GM23248 (cell line): ENCODE data around the gene GADD45GIP1. TPM values are rescaled to one million over a fixed set of nuclear protein-coding genes. Genes with fewer than 3 reads are reported as not detected.

Experiments
- DNase-seq: peaks from one replicate; pipeline ENCODE4 v3.0.0-alpha.2; 2015
- H2AFZ ChIP-seq: fragments of 200-600 bp; sonication (generic); 2 replicates; pipeline ENCODE4 v1.6.1; 2016; ENCODE audit warnings: antibody characterized with exemption
- H3F3A ChIP-seq: fragments of 200-600 bp; sonication (generic); 2 replicates; pipeline ENCODE4 v1.6.1; 2016; ENCODE audit warnings: mild to moderate bottlenecking, antibody characterized with exemption, mixed run types; ENCODE audit not compliant: insufficient read depth
- H3K27ac ChIP-seq: fragments of 200-600 bp; sonication (generic); 2 replicates; pipeline ENCODE4 v1.5.1; 2016; ENCODE audit warnings: mild to moderate bottlenecking
- H3K27me3 ChIP-seq: fragments of 200-600 bp; sonication (generic); replicated peaks from 2 replicates; pipeline ENCODE4 v1.6.1; 2016; ENCODE audit warnings: mild to moderate bottlenecking; ENCODE audit not compliant: insufficient read depth
- H3K36me3 ChIP-seq: fragments of 200-600 bp; sonication (generic); 2 replicates; pipeline ENCODE4 v1.6.1; 2016; ENCODE audit warnings: low read depth, mild to moderate bottlenecking
- H3K4me1 ChIP-seq: fragments of 200-600 bp; sonication (generic); 2 replicates; pipeline ENCODE4 v1.6.1; 2016; ENCODE audit warnings: mild to moderate bottlenecking; ENCODE audit not compliant: insufficient read depth
- H3K4me2 ChIP-seq: fragments of 200-600 bp; sonication (generic); one replicate; pipeline ENCODE4 v1.6.1; 2016; ENCODE audit warnings: mild to moderate bottlenecking; ENCODE audit not compliant: unreplicated experiment
- H3K4me3 ChIP-seq: fragments of 200-600 bp; sonication (generic); 2 replicates; pipeline ENCODE4 v1.5.1; 2016; ENCODE audit warnings: mild to moderate bottlenecking
- H3K79me2 ChIP-seq: fragments of 200-600 bp; sonication (generic); 2 replicates; pipeline ENCODE4 v1.6.1; 2016; ENCODE audit warnings: mild to moderate bottlenecking; ENCODE audit not compliant: insufficient read depth
- H3K9ac ChIP-seq: fragments of 200-600 bp; sonication (generic); 2 replicates; pipeline ENCODE4 v1.6.1; 2016; ENCODE audit warnings: mild to moderate bottlenecking
- H3K9me2 ChIP-seq: fragments of 200-600 bp; sonication (generic); 2 replicates; pipeline ENCODE4 v1.6.1; 2016; ENCODE audit warnings: mixed run types, mild to moderate bottlenecking, moderate library complexity; ENCODE audit not compliant: insufficient read depth
- H3K9me3 ChIP-seq: fragments of 200-600 bp; sonication (generic); one replicate; pipeline ENCODE4 v1.6.1; 2017; ENCODE audit warnings: low read depth
- H4K20me1 ChIP-seq: fragments of 200-600 bp; sonication (generic); 2 replicates; pipeline ENCODE4 v1.6.0; 2016; ENCODE audit not compliant: insufficient read depth
- EZH2 ChIP-seq: fragments of 200-600 bp; sonication (generic); IDR thresholded peaks from 2 replicates; pipeline ENCODE4 v1.6.1; 2018; ENCODE audit warnings: antibody characterized with exemption, mild to moderate bottlenecking; ENCODE audit not compliant: insufficient read depth, poor library complexity, severe bottlenecking
- EZH2phosphoT487 ChIP-seq: fragments of 200-600 bp; sonication (generic); IDR thresholded peaks from 2 replicates; pipeline ENCODE4 v1.6.1; 2018; ENCODE audit warnings: antibody characterized with exemption, moderate library complexity, mild to moderate bottlenecking, low read depth; ENCODE audit not compliant: insufficient read depth
- WGBS, 2 experiments: methylation state at CpG; one replicate each; pipeline ENCODE4 v1.1.6; 2015 to 2017; ENCODE audit warnings: low lambda C conversion rate in 2 of 2, low coverage in 1 of 2; ENCODE audit errors: missing lambda C conversion rate in 2 of 2; 5-methylcytosine and 5-hydroxymethylcytosine counted together
- in situ Hi-C: fragments of 300-500 bp; cut with MboI; formaldehyde crosslinking; loops from 2 replicates; pipeline ENCODE4 v1.15.0; 2020
- polyA plus RNA-seq: library from polyadenylated mRNA; unstranded; fragments of >200 nt; fragmentation: Nextera tagmentation; extraction: Ambion mirVana; gene quantifications from 2 replicates; pipeline ENCODE4 v1.2.1, GENCODE V29; 2016
- total RNA-seq: library from RNA; depleted of rRNA; stranded (reverse); fragments of >200 nt; shearing (Covaris generic); gene quantifications from 2 replicates; pipeline ENCODE4 v1.2.3, GENCODE V29; 2014

The GADD45GIP1 gene
- total and polyA plus RNA-seq, 2 experiments from 2014 or later, result 48.4 to 132 TPM

DNA sequence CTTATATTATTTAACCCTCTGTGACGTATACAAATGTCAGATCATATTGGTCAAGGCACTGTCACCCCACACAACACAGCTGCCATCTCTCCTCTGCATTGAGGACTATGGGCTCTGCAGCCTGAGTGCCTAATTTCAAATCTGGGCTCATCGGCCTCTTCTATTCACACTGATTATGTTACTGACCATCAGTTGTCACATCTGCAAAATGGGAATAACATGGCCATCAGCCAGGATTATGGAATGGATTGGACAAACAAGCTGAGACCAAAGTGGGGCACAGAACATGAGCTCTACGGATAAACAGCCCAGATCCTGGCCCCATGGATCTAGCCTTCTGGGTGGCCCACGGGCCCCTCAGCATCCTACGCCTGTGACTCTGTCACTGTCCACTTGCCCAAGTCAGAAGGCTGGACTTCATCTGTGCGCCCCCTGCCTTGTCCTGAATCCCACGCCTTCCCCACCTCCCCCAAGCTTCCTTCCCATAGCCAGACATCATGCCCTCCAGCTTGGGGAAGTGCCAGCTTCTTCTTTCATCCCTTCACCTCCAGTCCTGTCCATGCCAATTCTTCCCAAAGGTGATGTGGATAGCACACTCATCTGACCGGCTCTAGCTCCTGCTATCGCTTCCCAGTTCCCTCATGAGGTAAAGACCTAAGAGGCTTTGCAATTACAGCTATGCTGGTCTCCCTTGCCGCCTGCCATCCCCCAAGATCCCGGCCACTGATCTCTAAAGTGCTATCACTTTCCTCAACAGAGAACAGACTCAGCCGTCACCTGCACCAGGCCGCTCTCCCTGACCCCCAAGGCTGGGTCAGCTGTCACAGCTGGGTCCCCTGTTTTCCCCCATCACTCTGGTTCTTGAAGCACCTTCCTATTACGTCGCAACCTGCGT is 24.4 kb downstream of the GADD45GIP1 start:
- Histone ChIP-seq H3K79me2 (peaks cover 41% of the 10 kb centered on the region), H3K9me2 (no peaks in the 10 kb centered on the region), H3K27me3 (no peaks in the 10 kb centered on the region), H4K20me1 (no peaks in the 10 kb centered on the region; the same call in 1 of the 2 replicates), H3K9me3 (no peaks in the 10 kb centered on the region), H3K4me3 (peak overlapping the region; percentile 81), H3K36me3 (no peaks in the 10 kb centered on the region; the same call in 1 of the 2 replicates), H2AFZ (peak overlapping the region; percentile 99), H3F3A (no peaks in the 10 kb centered on the region), H3K27ac (peak overlapping the region; percentile 64), H3K9ac (peak overlapping the region; percentile 90), H3K4me1 (peaks cover 6% of the 10 kb centered on the region; the same call in 1 of the 2 replicates), H3K4me2 (peak overlapping the region; percentile 97)
- 33 to 35% methylated on average over 16 of the region's 16 CpGs for WGBS, 2 experiments
- in situ Hi-C loops, result no loop called here
- TF ChIP-seq EZH2 (no peak), EZH2phosphoT487 (no peak)
- no peak for DNase-seq

DNA sequence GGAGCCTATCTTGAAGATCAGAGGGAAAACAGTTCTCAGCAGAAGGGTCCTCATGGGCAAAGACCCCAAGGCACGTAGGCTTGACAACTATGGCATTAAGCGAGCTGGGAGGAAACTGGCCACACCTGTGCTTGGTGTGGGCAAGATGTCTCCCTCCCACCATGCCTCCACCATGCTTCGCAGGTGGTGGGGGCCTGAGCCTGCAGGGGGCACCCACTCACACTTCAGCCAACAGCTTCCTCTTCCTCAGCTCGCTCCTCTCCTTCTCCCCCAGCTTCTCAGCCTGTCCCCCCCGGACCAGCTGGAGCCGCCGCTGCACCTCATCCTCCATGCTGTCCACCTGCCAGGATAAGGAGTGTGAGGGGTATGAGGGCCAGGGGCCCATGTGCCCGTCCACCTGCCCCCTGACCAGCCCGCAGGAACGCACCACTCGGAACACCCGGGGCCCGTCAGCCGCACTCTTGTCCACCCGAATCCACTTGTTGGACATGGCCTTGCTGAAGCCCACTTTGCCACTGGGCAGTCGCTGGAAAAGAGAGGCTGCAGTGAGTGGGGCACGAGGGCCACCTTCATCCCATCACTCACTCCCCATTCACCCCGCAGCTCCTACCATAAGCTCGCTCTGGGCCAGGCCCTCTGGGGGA is 26.9 kb downstream of the GADD45GIP1 start:
- Histone ChIP-seq H3K9ac (no peak overlapping the region), H3K4me2 (no peak overlapping the region), H4K20me1 (no peaks in the 10 kb centered on the region; the same call in 1 of the 2 replicates), H3K9me2 (no peaks in the 10 kb centered on the region), H3K36me3 (peaks cover 20% of the 10 kb centered on the region), H3K27me3 (no peaks in the 10 kb centered on the region), H3K4me1 (peaks cover 6% of the 10 kb centered on the region; the same call in 1 of the 2 replicates), H3K9me3 (no peaks in the 10 kb centered on the region), H3K27ac (no peak overlapping the region), H2AFZ (no peak overlapping the region), H3F3A (no peaks in the 10 kb centered on the region; the same call in 1 of the 2 replicates), H3K4me3 (no peak overlapping the region), H3K79me2 (peaks cover 41% of the 10 kb centered on the region)
- no peak for TF ChIP-seq EZH2
- TF ChIP-seq EZH2phosphoT487, result no peak
- in situ Hi-C loops, result no loop called here
- DNase-seq, result no peak
- 89 to 91% methylated on average over 17 to 19 of the region's 19 CpGs for WGBS, 2 experiments

DNA sequence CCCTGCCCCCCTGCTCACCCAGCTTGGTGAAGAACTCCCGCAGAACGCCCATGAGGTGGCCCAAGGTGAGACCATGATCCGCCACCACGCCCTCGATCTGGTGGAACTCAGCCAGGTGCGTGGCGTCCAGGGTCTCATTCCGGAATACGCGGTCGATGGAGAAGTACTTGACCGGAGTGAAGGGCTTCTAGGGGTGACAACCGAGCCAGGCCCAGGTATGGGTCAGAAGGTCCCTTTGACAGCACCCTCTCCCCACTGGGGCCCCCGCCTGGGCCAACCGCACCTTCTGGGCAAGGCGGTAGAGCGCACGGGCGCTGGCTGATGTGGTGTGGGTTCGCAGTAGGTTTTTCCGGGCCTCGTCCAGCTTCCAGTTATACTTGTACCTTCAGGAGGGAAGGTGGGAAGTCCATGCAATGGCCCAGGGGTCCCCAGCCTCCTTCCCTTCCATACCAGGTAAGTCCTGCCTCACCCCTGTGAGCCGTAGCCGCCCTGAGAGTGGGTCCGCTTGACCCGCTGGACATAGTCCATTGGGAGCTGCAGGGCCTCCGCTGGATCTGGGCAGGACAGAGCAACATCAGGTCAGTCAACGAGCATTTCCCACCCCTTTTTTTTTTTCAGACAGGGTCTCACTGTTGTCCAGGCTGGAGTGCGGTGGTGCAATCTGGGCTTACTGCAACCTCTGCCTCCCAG is 32.3 kb downstream of the GADD45GIP1 start:
- Histone ChIP-seq H3K27me3 (no peaks in the 10 kb centered on the region), H4K20me1 (no peaks in the 10 kb centered on the region), H3K4me2 (no peak overlapping the region), H3F3A (peaks cover 13% of the 10 kb centered on the region), H3K9ac (no peak overlapping the region), H3K9me2 (no peaks in the 10 kb centered on the region), H3K9me3 (no peaks in the 10 kb centered on the region), H3K79me2 (peaks cover 5% of the 10 kb centered on the region), H3K4me1 (no peaks in the 10 kb centered on the region), H2AFZ (no peak overlapping the region), H3K36me3 (peaks cover 33% of the 10 kb centered on the region), H3K4me3 (no peak overlapping the region), H3K27ac (no peak overlapping the region)
- DNase-seq, result no peak
- no peak for TF ChIP-seq EZH2phosphoT487
- no peak for TF ChIP-seq EZH2
- in situ Hi-C loops, result no loop called here
- 96% methylated on average over 25 to 29 of the region's 29 CpGs for WGBS, 2 experiments

DNA sequence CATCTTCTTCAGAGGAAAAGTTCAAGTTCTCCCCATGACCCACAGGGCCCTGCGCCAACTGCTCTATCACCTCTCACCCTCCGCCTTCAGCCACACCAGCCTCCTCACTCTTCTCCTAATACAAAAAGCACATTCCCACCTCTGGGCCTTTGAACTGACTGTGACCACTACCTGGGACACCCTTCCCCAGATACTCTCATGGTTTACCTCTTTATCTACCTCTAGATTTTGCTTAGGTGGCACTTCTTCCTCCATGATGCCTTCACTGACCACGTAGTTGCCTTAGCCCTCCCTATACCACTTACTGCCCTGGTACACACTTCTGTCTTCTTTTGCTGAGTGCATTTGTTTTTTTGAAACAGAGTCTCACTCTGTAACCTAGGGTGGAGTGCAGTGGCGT is 34.1 kb downstream of the GADD45GIP1 start:
- Histone ChIP-seq H3K4me3 (no peak overlapping the region), H3K36me3 (peaks cover 33% of the 10 kb centered on the region), H2AFZ (no peak overlapping the region), H3K27ac (no peak overlapping the region), H4K20me1 (no peaks in the 10 kb centered on the region), H3K4me1 (no peaks in the 10 kb centered on the region), H3K9ac (no peak overlapping the region), H3K27me3 (no peaks in the 10 kb centered on the region), H3K4me2 (no peak overlapping the region), H3K79me2 (no peaks in the 10 kb centered on the region), H3K9me3 (no peaks in the 10 kb centered on the region), H3F3A (peaks cover 16% of the 10 kb centered on the region), H3K9me2 (no peaks in the 10 kb centered on the region)
- no peak for TF ChIP-seq EZH2
- TF ChIP-seq EZH2phosphoT487, result no peak
- no peak for DNase-seq
- in situ Hi-C loops, result no loop called here
- WGBS, 2 experiments, result 96 to 99% methylated on average over 4 of the region's 4 CpGs
